Measurements from ENCODE around the gene TNFSF13.

TNFSF13 gene

GRCh38 chr17:7558544-7559319, at the start of gene TNFSF13:
Gene TNFSF13 (plus strand): TSS chr17:7558750. CDS start chr17:7559040, 290 bp downstream.
- DNase-seq: no peak

GRCh38 chr17:7508846-7509245, 49.7 kb upstream of the TNFSF13 start:
- DNase-seq: no peak

GRCh38 chr17:7509937-7510336, 48.6 kb upstream of the TNFSF13 start:
- DNase-seq: no peak

GRCh38 chr17:7511108-7511507, 47.4 kb upstream of the TNFSF13 start:
- no peak for DNase-seq

- DNase-seq: no peak
Observed at GRCh38 chr17:7512105-7512504, 46.4 kb upstream of the TNFSF13 start.

- DNase-seq: no peak
Observed at GRCh38 chr17:7512824-7513540, 45.6 kb upstream of the TNFSF13 start.

GRCh38 chr17:7513850-7514419, 44.6 kb upstream of the TNFSF13 start:
- no peak for DNase-seq

- no peak for DNase-seq
Observed at GRCh38 chr17:7515911-7516610, 42.5 kb upstream of the TNFSF13 start.

GRCh38 chr17:7523033-7523432, 35.5 kb upstream of the TNFSF13 start:
- no peak for DNase-seq

- no peak for DNase-seq
Observed at GRCh38 chr17:7528842-7529241, 29.7 kb upstream of the TNFSF13 start.

- no peak for DNase-seq
Observed at GRCh38 chr17:7530023-7530900, 28.3 kb upstream of the TNFSF13 start.

- no peak for DNase-seq
Observed at GRCh38 chr17:7538050-7538449, 20.5 kb upstream of the TNFSF13 start.

- no peak for DNase-seq
Observed at GRCh38 chr17:7538891-7539545, 19.5 kb upstream of the TNFSF13 start.

GRCh38 chr17:7541074-7541621, 17.4 kb upstream of the TNFSF13 start:
- no peak for DNase-seq

GRCh38 chr17:7544911-7545310, 13.6 kb upstream of the TNFSF13 start:
- no peak for DNase-seq

- no peak for DNase-seq
Observed at GRCh38 chr17:7548585-7549400, 9.8 kb upstream of the TNFSF13 start, which contains the start of gene TNFSF12. Gene TNFSF12 (plus strand): TSS chr17:7549058. CDS start chr17:7549154, 96 bp downstream.

- DNase-seq: no peak
Observed at GRCh38 chr17:7549401-7550055, 9.0 kb upstream of the TNFSF13 start.

GRCh38 chr17:7550344-7550743, 8.2 kb upstream of the TNFSF13 start:
- DNase-seq: no peak

- DNase-seq: no peak
Observed at GRCh38 chr17:7551396-7551795, 7.2 kb upstream of the TNFSF13 start.

GRCh38 chr17:7552621-7553051, 5.9 kb upstream of the TNFSF13 start:
- no peak for DNase-seq
